ENCODE measurements around the gene C1orf35.

C1orf35 gene

GRCh38 chr1:228084797-228085196, 18.3 kb downstream of the C1orf35 start:
- peaks cover 7% of the 10 kb centered on the region for H3K36me3 Mint-ChIP-seq
- no peak for ATAC-seq
- no peaks in the 10 kb centered on the region for H3K9me3 Mint-ChIP-seq
- H3K4me3 Mint-ChIP-seq, result peak overlapping the region; percentile 94
- peak overlapping the region; percentile 93 for H3K27ac Mint-ChIP-seq
- no peaks in the 10 kb centered on the region for H3K27me3 Mint-ChIP-seq
- H3K4me1 Mint-ChIP-seq, result peaks cover 81% of the 10 kb centered on the region

DNA sequence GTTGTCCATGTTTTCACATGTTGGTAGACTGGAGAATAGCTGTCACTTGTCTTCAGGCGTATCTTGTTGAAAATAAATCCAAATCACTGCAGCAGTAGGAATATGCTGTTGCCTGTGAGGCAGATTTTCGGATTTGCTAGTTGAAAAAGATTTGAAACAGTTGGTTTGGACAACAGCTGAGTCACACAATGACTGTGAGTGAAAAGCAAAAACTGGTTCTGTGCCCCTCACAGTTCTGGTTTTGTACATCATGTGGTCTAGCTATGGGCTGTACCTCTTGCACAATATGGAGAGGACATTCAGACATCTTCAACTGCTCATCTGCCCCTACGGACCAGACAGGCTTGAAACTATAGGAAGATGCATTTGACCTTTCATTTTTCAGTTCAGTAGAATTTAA, 18.8 kb downstream of the C1orf35 start:
- ATAC-seq, result no peak
- H3K36me3 Mint-ChIP-seq, result peaks cover 7% of the 10 kb centered on the region
- no peaks in the 10 kb centered on the region for H3K27me3 Mint-ChIP-seq

DNA sequence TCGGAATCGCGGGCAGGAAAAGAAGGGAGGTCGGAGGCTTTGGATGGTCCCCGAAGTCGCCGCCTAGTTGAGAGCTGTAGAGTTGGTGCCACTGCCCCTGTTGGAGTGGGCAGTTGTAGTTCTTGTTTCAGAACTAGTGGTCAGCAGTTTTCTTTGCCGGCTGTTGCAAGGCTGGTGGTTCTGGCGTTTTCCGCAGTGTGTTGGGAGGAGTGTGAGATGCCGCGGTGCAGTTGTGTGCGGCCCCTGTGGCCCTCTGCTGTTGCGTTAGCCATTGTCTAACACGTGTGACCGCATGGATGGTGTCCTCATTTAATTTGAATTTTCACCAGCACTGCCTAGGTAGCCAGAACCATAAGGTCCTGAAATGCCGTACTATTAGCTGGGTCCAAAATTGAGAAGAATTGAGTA, 19.2 kb downstream of the C1orf35 start:
- Mint-ChIP-seq H3K4me1 (peaks cover 80% of the 10 kb centered on the region), H3K27me3 (no peaks in the 10 kb centered on the region), H3K9me3 (no peaks in the 10 kb centered on the region), H3K27ac (peak overlapping the region; percentile 93), H3K36me3 (peaks cover 7% of the 10 kb centered on the region), H3K4me3 (peak overlapping the region; percentile 94)
- no peak for ATAC-seq

More for the DNA sequence above, 18.8 kb downstream of the C1orf35 start:
- H3K27ac Mint-ChIP-seq, result peak overlapping the region; percentile 93
- H3K4me3 Mint-ChIP-seq, result peak overlapping the region; percentile 94
- H3K4me1 Mint-ChIP-seq, result peaks cover 80% of the 10 kb centered on the region
- H3K9me3 Mint-ChIP-seq, result no peaks in the 10 kb centered on the region

GRCh38 chr1:228082918-228083870, 19.9 kb downstream of the C1orf35 start:
- H3K9me3 Mint-ChIP-seq, result no peaks in the 10 kb centered on the region
- H3K27me3 Mint-ChIP-seq, result no peaks in the 10 kb centered on the region
- H3K4me3 Mint-ChIP-seq, result peak overlapping the region; percentile 94
- peaks cover 75% of the 10 kb centered on the region for H3K4me1 Mint-ChIP-seq
- H3K36me3 Mint-ChIP-seq, result peaks cover 7% of the 10 kb centered on the region
- H3K27ac Mint-ChIP-seq, result peak overlapping the region; percentile 93
- peak; percentile 21 for ATAC-seq

- Mint-ChIP-seq H3K9me3 (no peaks in the 10 kb centered on the region), H3K4me3 (peak within 1 kb of the TSS; percentile 94), H3K4me1 (peaks cover 74% of the 10 kb centered on the region), H3K27ac (peak within 1 kb of the TSS; percentile 93), H3K27me3 (no peaks in the 10 kb centered on the region), H3K36me3 (no peaks in the 10 kb centered on the region)
- ATAC-seq, result peak; percentile 93
Observed at GRCh38 chr1:228082214-228082917, 20.8 kb downstream of the C1orf35 start, which contains the start of gene ARF1. Gene ARF1 (plus strand): TSS chr1:228082708. CDS start chr1:228097115, 14,407 bp downstream.

- H3K27me3 Mint-ChIP-seq, result no peaks in the 10 kb centered on the region
- H3K4me3 Mint-ChIP-seq, result peak overlapping the region; percentile 94
- peak overlapping the region; percentile 93 for H3K27ac Mint-ChIP-seq
- peaks cover 72% of the 10 kb centered on the region for H3K4me1 Mint-ChIP-seq
- ATAC-seq, result peak; percentile 48
- H3K36me3 Mint-ChIP-seq, result no peaks in the 10 kb centered on the region
- H3K9me3 Mint-ChIP-seq, result no peaks in the 10 kb centered on the region
Observed at GRCh38 chr1:228081578-228082213, 21.4 kb downstream of the C1orf35 start.

- Mint-ChIP-seq H3K27ac (peak overlapping the region; percentile 93), H3K9me3 (no peaks in the 10 kb centered on the region), H3K4me3 (peak overlapping the region; percentile 94), H3K4me1 (peaks cover 67% of the 10 kb centered on the region), H3K27me3 (no peaks in the 10 kb centered on the region), H3K36me3 (no peaks in the 10 kb centered on the region)
- no peak for ATAC-seq
Observed at GRCh38 chr1:228081144-228081543, 22.0 kb downstream of the C1orf35 start.

- peaks cover 53% of the 10 kb centered on the region for H3K4me1 Mint-ChIP-seq
- H3K27ac Mint-ChIP-seq, result no peak overlapping the region
- no peaks in the 10 kb centered on the region for H3K9me3 Mint-ChIP-seq
- H3K27me3 Mint-ChIP-seq, result no peaks in the 10 kb centered on the region
- H3K4me3 Mint-ChIP-seq, result no peak overlapping the region
- ATAC-seq, result no peak
- no peaks in the 10 kb centered on the region for H3K36me3 Mint-ChIP-seq
Observed at GRCh38 chr1:228079601-228080263, 23.4 kb downstream of the C1orf35 start.

- Mint-ChIP-seq H3K9me3 (no peaks in the 10 kb centered on the region), H3K27me3 (no peaks in the 10 kb centered on the region), H3K4me1 (peaks cover 50% of the 10 kb centered on the region), H3K4me3 (no peak overlapping the region), H3K36me3 (no peaks in the 10 kb centered on the region), H3K27ac (no peak overlapping the region)
- no peak for ATAC-seq
Observed at GRCh38 chr1:228079013-228079412, 24.1 kb downstream of the C1orf35 start.

GRCh38 chr1:228077565-228078330, 25.4 kb downstream of the C1orf35 start:
- H3K27ac Mint-ChIP-seq, result no peak overlapping the region
- H3K4me1 Mint-ChIP-seq, result peaks cover 52% of the 10 kb centered on the region
- H3K36me3 Mint-ChIP-seq, result no peaks in the 10 kb centered on the region
- H3K4me3 Mint-ChIP-seq, result no peak overlapping the region
- ATAC-seq, result no peak
- H3K27me3 Mint-ChIP-seq, result no peaks in the 10 kb centered on the region
- no peaks in the 10 kb centered on the region for H3K9me3 Mint-ChIP-seq

DNA sequence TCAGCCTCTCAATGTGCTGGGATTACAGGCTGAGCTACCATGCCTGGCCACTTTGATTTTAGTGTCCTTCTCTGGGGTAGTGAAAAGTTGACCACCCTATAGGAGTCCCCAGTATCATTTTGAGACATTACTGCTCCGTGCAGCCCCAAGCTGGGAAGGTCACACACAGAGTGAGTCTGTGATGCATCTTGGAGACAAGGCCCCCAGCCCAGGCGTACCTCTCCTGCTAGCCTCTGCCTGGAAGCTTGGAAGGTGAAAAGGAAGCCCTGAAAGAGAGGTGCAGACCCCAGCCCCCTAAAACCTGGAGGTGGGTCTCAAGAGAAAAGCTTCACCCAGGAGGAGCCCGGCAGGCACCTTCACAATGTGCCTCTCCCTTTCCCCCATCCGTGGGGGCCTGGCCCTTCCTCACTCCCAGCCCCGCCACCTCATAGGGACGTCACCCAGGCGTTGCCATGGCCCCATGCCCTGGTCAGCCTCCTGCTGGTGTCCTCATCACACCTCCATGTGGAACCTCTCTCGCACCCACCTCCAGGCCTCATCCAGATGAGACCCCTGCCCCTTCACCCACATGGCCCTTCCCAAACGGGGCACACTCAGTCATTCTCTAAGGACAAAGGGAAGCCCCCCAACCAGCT, 26.2 kb downstream of the C1orf35 start:
- Mint-ChIP-seq H3K27me3 (no peaks in the 10 kb centered on the region), H3K4me1 (peaks cover 56% of the 10 kb centered on the region), H3K27ac (no peak overlapping the region), H3K9me3 (no peaks in the 10 kb centered on the region), H3K36me3 (no peaks in the 10 kb centered on the region), H3K4me3 (no peak overlapping the region)
- ATAC-seq, result no peak

DNA sequence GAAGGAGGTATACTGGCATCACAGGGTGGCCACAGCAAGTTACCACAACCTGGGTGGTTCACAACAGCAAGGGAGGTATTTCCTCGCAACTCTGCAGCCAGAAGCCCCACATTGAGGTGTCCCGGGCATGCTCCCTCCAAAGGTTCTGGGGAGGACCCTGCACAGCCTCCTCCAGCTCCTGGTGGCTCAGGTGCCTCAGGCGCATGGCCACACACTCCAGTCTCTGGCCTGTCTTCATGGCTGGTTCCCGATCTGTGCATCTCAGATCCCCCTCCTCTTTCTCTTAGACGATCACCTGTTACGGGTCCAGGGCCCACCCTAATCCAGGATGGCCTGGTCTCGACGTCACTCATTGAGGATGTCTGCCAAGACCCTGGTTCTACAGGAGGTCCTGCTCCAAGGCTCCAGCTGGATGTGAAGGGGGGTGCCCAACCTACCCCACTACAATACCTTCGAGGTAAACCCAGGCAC, 27.3 kb downstream of the C1orf35 start:
- H3K27ac Mint-ChIP-seq, result no peak overlapping the region

GRCh38 chr1:228074954-228075730, 28.0 kb downstream of the C1orf35 start:
- Mint-ChIP-seq H3K4me3 (no peak overlapping the region), H3K27ac (no peak overlapping the region), H3K4me1 (peaks cover 45% of the 10 kb centered on the region), H3K9me3 (no peaks in the 10 kb centered on the region), H3K36me3 (no peaks in the 10 kb centered on the region), H3K27me3 (no peaks in the 10 kb centered on the region)
- no peak for ATAC-seq

More for the DNA sequence above, 27.3 kb downstream of the C1orf35 start:
- no peak for ATAC-seq
- Mint-ChIP-seq H3K9me3 (no peaks in the 10 kb centered on the region), H3K27me3 (no peaks in the 10 kb centered on the region), H3K4me3 (no peak overlapping the region), H3K36me3 (no peaks in the 10 kb centered on the region), H3K4me1 (peaks cover 48% of the 10 kb centered on the region)

Data from stimulated activated memory B cell treated with anti-CD40 and anti-IgM and Interleukin-4, amounts not matched to agents 10 μg/mL and 1 μg/mL and 100 μg/mL, for 72 hours (primary cell).